Kidney (tissue), 14 donors: Measurements from ENCODE around the gene KCNQ2. TPM values are rescaled to one million over a fixed set of nuclear protein-coding genes. Genes with fewer than 3 reads are reported as not detected.

Experiments
- DNase-seq, 5 donors: peaks; one replicate each; pipeline ENCODE4 v3.0.0-alpha.2; 2013 to 2020
- FAIRE-seq: peaks from 2 replicates; lab custom pipeline; 2012; peaks lifted over from hg19 to GRCh38; lab: Jason Lieb, UNC
- H3K27ac ChIP-seq, 2 donors: one replicate each; pipeline ENCODE4 v1.7.0; 2013; ENCODE audit warnings: low read depth in 2 of 2, low read length in 2 of 2, inconsistent platforms in 1 of 2
- H3K27me3 ChIP-seq: one replicate; pipeline ENCODE4 v1.7.1; 2013; ENCODE audit warnings: low read length, inconsistent platforms; ENCODE audit not compliant: control insufficient read depth, insufficient read depth
- H3K36me3 ChIP-seq, 3 donors: one replicate each; pipeline versions ENCODE4 v1.7.0 to v1.7.1; 2013; ENCODE audit warnings: low read length in 3 of 3, control low read depth in 1 of 3, inconsistent platforms in 1 of 3; ENCODE audit not compliant: insufficient read depth in 3 of 3, control insufficient read depth in 2 of 3
- H3K4me1 ChIP-seq, 3 donors: one replicate each; pipeline versions ENCODE4 v1.7.0 to v1.7.1; 2013; ENCODE audit warnings: low read length in 3 of 3, inconsistent platforms in 1 of 3, low read depth in 1 of 3; ENCODE audit not compliant: control insufficient read depth in 2 of 3, insufficient read depth in 2 of 3
- H3K4me3 ChIP-seq, 3 donors: one replicate each; pipeline versions ENCODE4 v1.7.0 to v1.8.1; 2013; ENCODE audit warnings: low read length in 3 of 3, control low read depth in 1 of 3, inconsistent platforms in 1 of 3
- H3K9ac ChIP-seq, 3 donors: one replicate each; pipeline versions ENCODE4 v1.7.0 to v1.7.1; 2013; ENCODE audit warnings: low read length in 3 of 3, control low read depth in 1 of 3, inconsistent platforms in 1 of 3
- H3K9me3 ChIP-seq, 3 donors: one replicate each; pipeline versions ENCODE4 v1.7.0 to v1.7.1; 2013; ENCODE audit warnings: low read length in 3 of 3, control low read depth in 1 of 3, inconsistent platforms in 1 of 3; ENCODE audit not compliant: control insufficient read depth in 2 of 3, insufficient read depth in 1 of 3
- intact Hi-C: fragments of 100-400 bp; cut with DNase I; formaldehyde crosslinking; loops from one replicate; pipeline ENCODE4 v1.11.1; 2022
- polyA plus RNA-seq: library from polyadenylated mRNA; stranded (reverse); fragments of 350-450 nt; fragmentation: Illumina TruSeq; extraction: RNeasy Lipid Tissue Mini Kit (QIAGEN cat#74804); gene quantifications from one replicate; pipeline ENCODE4 v1.2.3, GENCODE V29; 2014; ENCODE audit warnings: low read depth, low replicate concordance; ENCODE audit not compliant: insufficient read depth
- total RNA-seq: library from RNA; stranded (reverse); fragmentation: NEBNext Ultra II Directional; extraction: Animal tissue kit (Norgen Biotek cat#: 25700); gene quantifications from one replicate; pipeline ENCODE4 v1.2.1, GENCODE V29; 2021
- TF ChIP-seq, protein P1 (sequence below): IDR thresholded peaks from 3 replicates; pipeline ENCODE4 v1.5.1; 2012; ENCODE audit warnings: mild to moderate bottlenecking, moderate library complexity, borderline replicate concordance; ENCODE audit not compliant: insufficient read depth; ENCODE audit errors: extremely low read depth
- donor health status: control.
- donor health status: control.
- donor health status: control.
- donor health status: control.
- donor health status: control.
- donor health status: DM: yes; HTN: yes; CAD: no.
- donor health status: Normal renal cell carcinoma (clear cell type).

Gene KCNQ2
- total and polyA plus RNA-seq, 2 donors from 2014 or later, result 2.2 TPM; not detected in 1

DNA sequence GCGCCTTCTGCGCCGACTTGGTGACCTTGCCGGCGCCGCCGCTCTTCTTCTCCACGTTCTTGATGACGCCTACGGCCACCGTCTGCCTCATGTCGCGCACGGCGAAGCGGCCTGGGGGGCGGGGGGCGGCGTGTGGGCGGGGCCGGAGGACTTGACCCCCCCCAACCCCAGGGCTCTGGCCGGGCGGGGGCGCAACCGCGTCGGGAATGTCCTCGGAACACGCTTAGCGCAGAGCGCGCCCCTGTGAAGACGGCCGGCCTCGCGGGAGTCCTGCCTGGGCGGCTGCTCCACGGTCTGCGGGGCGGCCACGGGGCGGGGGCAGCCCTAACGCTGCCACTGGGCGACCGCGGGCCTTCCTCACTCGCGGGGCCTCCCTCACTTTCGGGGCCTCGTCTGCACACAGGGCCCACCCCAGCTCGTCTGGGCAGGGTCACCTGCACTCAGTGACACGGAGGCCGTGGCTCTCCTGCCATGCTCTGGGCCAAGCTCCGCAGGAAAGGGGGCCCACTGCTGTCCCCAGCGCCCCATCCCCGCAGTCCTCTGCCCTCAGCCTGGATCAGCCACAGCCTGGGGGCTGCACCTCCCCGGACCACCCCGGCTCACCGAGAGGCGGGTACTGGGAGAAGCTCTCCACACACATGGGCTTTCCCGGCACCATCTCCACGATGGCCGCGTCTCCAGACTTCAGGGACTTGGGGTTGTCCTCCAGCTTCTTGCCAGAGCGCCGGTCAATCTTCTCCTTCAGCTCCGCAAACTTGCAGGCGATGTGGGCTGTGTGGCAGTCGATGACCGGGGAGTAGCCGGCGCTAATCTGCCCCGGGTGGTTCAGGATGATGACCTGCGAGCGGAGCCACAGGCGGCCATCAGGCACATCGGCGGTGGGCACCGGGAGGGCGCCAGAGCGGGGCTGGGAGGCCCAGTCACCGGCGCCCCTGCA is 16.1 kb upstream of the KCNQ2 start:
- Histone ChIP-seq H3K27me3 (peaks cover 2% of the 10 kb centered on the region), H3K4me3 (no peak overlapping the region), H3K27ac (no peak overlapping the region), H3K9me3 (no peaks in the 10 kb centered on the region), H3K36me3 (no peaks in the 10 kb centered on the region), H3K9ac (no peak overlapping the region), H3K4me1 (no peaks in the 10 kb centered on the region)
- intact Hi-C loops, result no loop called here
- TF ChIP-seq, protein P1, sequence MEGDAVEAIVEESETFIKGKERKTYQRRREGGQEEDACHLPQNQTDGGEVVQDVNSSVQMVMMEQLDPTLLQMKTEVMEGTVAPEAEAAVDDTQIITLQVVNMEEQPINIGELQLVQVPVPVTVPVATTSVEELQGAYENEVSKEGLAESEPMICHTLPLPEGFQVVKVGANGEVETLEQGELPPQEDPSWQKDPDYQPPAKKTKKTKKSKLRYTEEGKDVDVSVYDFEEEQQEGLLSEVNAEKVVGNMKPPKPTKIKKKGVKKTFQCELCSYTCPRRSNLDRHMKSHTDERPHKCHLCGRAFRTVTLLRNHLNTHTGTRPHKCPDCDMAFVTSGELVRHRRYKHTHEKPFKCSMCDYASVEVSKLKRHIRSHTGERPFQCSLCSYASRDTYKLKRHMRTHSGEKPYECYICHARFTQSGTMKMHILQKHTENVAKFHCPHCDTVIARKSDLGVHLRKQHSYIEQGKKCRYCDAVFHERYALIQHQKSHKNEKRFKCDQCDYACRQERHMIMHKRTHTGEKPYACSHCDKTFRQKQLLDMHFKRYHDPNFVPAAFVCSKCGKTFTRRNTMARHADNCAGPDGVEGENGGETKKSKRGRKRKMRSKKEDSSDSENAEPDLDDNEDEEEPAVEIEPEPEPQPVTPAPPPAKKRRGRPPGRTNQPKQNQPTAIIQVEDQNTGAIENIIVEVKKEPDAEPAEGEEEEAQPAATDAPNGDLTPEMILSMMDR, result no peak
- peak in 1 of 5 donors; percentile 71 for DNase-seq
- no peak for FAIRE-seq

- intact Hi-C loops, result no loop called here
- TF ChIP-seq, protein P1, result no peak
- H3K4me3 ChIP-seq, result no peak overlapping the region
- FAIRE-seq (no peak), DNase-seq (peak in 1 of 5 donors; percentile 67)
- H3K36me3 ChIP-seq, result no peaks in the 10 kb centered on the region
- H3K9me3 ChIP-seq, result no peaks in the 10 kb centered on the region
- no peak overlapping the region for H3K9ac ChIP-seq
- H3K27ac ChIP-seq, result no peak overlapping the region
- peaks cover 0 to 4% (median 0%) of the 10 kb centered on the region in 3 donors for H3K4me1 ChIP-seq
- H3K27me3 ChIP-seq, result peaks cover 2% of the 10 kb centered on the region
Measured at GRCh38 chr20:63487781-63488241, 15.4 kb upstream of the KCNQ2 start.

DNA sequence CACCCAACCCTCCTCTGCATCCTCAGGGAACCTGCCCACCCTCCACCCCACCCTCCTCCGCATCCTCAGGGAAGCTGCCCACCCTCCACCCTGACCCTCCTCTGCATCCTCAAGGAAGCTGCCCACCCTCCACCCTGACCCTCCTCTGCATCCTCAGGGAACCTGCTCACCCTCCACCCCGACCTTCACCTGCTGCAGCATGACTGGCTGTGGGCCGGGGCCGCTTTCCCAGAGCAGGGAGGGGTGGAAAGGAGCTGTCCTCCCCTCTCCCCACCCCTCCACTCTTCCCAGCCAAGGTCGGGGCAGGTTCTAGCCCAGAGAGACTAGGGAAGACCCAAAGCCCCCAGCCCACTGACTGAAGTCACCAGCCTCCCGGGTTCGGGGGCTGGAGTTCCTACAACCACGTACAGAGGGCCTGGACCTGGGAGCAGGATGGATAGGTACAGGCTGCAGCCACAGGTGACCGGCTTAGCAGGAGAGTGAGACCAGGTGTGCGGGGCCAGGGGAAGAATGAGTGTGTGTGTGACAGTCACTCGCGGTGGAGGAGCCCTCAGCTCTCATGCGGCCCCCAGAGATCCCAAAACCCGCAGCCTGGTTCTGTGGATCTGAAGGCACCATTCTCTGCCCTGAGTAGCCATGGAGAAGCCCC is 14.8 kb upstream of the KCNQ2 start:
- Histone ChIP-seq H3K27me3 (peaks cover 2% of the 10 kb centered on the region), H3K4me3 (no peak overlapping the region), H3K27ac (no peak overlapping the region), H3K4me1 (peaks cover 0 to 4% (median 0%) of the 10 kb centered on the region in 3 donors), H3K9ac (no peak overlapping the region), H3K9me3 (no peaks in the 10 kb centered on the region), H3K36me3 (no peaks in the 10 kb centered on the region)
- intact Hi-C loops, result no loop called here
- FAIRE-seq (no peak), DNase-seq (peak in 1 of 5 donors; percentile 75)
- TF ChIP-seq, protein P1, result no peak
